Endometrial microvascular endothelial cells (primary cell): Measurements from ENCODE around the gene KIRREL2. TPM values are rescaled to one million over a fixed set of nuclear protein-coding genes. Genes with fewer than 3 reads are reported as not detected.
"Not testable (repeated sequence)": the region's sequence is repeated elsewhere in the genome, so short reads cannot be mapped to it uniquely, and the experiment has no call there.

Experiments used
- in situ Hi-C: cut with HindIII; loops from 2 replicates; pipeline ENCODE4 v1.10.0; 2017; ENCODE audit warnings: low sequenced_read_pairs, low pct_unique_long_range_greater_than_20kb; ENCODE audit errors: inconsistent ontology term
- total RNA-seq: library from RNA; depleted of rRNA; stranded (reverse); fragments of >200 nt; gene quantifications from one replicate; pipeline ENCODE4 v1.2.3, GENCODE V29; 2015; ENCODE audit errors: inconsistent ontology term

Gene KIRREL2
- total RNA-seq, 1 donor from 2014 or later: not detected

- in situ Hi-C loops: no loop called here
Measured at GRCh38 chr19:35863018-35863417, 6.3 kb downstream of the KIRREL2 start.

GRCh38 chr19:35868172-35868822 is 11.6 kb downstream of the KIRREL2 start, which contains the start of gene APLP1:
TSS of gene APLP1 (plus strand) at chr19:35868574. CDS start at chr19:35868637, 63 bp downstream.
- in situ Hi-C loops: no loop called here

GRCh38 chr19:35868823-35869326 is 12.2 kb downstream of the KIRREL2 start:
- in situ Hi-C loops: no loop called here

GRCh38 chr19:35869327-35870123 is 12.8 kb downstream of the KIRREL2 start:
- in situ Hi-C loops: no loop called here

GRCh38 chr19:35870124-35870736 is 13.5 kb downstream of the KIRREL2 start:
- in situ Hi-C loops: not testable (repeated sequence)

- in situ Hi-C loops: no loop called here
Measured at GRCh38 chr19:35870798-35871197, 14.1 kb downstream of the KIRREL2 start.

- in situ Hi-C loops: no loop called here
Measured at GRCh38 chr19:35871611-35872010, 14.9 kb downstream of the KIRREL2 start.

GRCh38 chr19:35872180-35872579 is 15.5 kb downstream of the KIRREL2 start:
- in situ Hi-C loops: no loop called here

- in situ Hi-C loops: no loop called here
Measured at GRCh38 chr19:35874392-35874930, 17.8 kb downstream of the KIRREL2 start.

- in situ Hi-C loops: no loop called here
Measured at GRCh38 chr19:35879068-35879467, 22.4 kb downstream of the KIRREL2 start.

GRCh38 chr19:35879770-35880317 is 23.1 kb downstream of the KIRREL2 start:
- in situ Hi-C loops: no loop called here

GRCh38 chr19:35882114-35882832 is 25.6 kb downstream of the KIRREL2 start:
- in situ Hi-C loops: no loop called here

- in situ Hi-C loops: no loop called here
Measured at GRCh38 chr19:35883882-35884281, 27.2 kb downstream of the KIRREL2 start.

GRCh38 chr19:35885225-35885738 is 28.6 kb downstream of the KIRREL2 start:
- in situ Hi-C loops: no loop called here

- in situ Hi-C loops: no loop called here
Measured at GRCh38 chr19:35885904-35886303, 29.2 kb downstream of the KIRREL2 start.

GRCh38 chr19:35887197-35887596 is 30.5 kb downstream of the KIRREL2 start:
- in situ Hi-C loops: no loop called here

GRCh38 chr19:35888398-35888797 is 31.7 kb downstream of the KIRREL2 start:
- in situ Hi-C loops: no loop called here

GRCh38 chr19:35889370-35890112 is 32.8 kb downstream of the KIRREL2 start:
- in situ Hi-C loops: no loop called here
